Activated CD8-positive, alpha-beta memory T cell treated with anti-CD3 and anti-CD28 coated beads for 1 hour (primary cell): ENCODE results near the gene USP9X.
A peak's percentile ranks its signal among the peaks of the same experiment; 100 is the strongest.
"Not testable (repeated sequence)": the region's sequence is repeated elsewhere in the genome, so short reads cannot be mapped to it uniquely, and the experiment has no call there.

Experiments
- DNase-seq, 2 donors: peaks; one replicate each; pipeline ENCODE4 v3.0.0-alpha.2; 2020; ENCODE audit warnings: low read depth in 1 of 2; ENCODE audit errors: extremely low read depth in 1 of 2

The USP9X gene

GRCh38 chrX:41276661-41277506 lies 191.6 kb downstream of the USP9X start:
- DNase-seq = peak in 1 of 2 donors; percentile 1

- not testable (repeated sequence) for DNase-seq
Measured at GRCh38 chrX:41282307-41282706, 197.1 kb downstream of the USP9X start.

- DNase-seq = not testable (repeated sequence)
Measured at GRCh38 chrX:41285928-41286327, 200.7 kb downstream of the USP9X start.
